Naive thymus-derived CD4-positive, alpha-beta T cell (primary cell): ENCODE data around the gene PRSS36. TPM values are rescaled to one million over a fixed set of nuclear protein-coding genes. Genes with fewer than 3 reads are reported as not detected.

Experiments
- ATAC-seq: fragments of 150-1000 bp; cut with Tn5 transposase; 2 replicates; pipeline ENCODE4 v1.10.0; 2021; ENCODE audit warnings: mild to moderate bottlenecking, moderate library complexity
- CTCF ChIA-PET: fragments of 350-600 bp; sonication (Branson Sonifier 250); formaldehyde crosslinking; loops from one replicate; lab custom pipeline; 2021; ENCODE audit warnings: antibody characterized with exemption; lab: Charles Lee
- POLR2A ChIA-PET: fragments of 350-600 bp; sonication (Branson Sonifier 250); formaldehyde crosslinking; loops from one replicate; lab custom pipeline; 2021; ENCODE audit warnings: antibody characterized with exemption, inconsistent platforms; lab: Charles Lee
- DNase-seq, 9 donors: peaks; one replicate each; pipeline versions ENCODE4 v3.0.0 to v3.0.0-alpha.2; 2020 to 2022; ENCODE audit warnings: mixed read lengths in 1 of 9
- H3K27ac ChIP-seq: one replicate; pipeline ENCODE4 v1.7.0; 2013; ENCODE audit warnings: mild to moderate bottlenecking, low read depth, low read length, moderate library complexity
- H3K27me3 ChIP-seq, 2 donors: one replicate each; pipeline ENCODE4 v1.7.0; 2013; ENCODE audit warnings: low read length in 2 of 2, mild to moderate bottlenecking in 2 of 2, moderate library complexity in 2 of 2; ENCODE audit not compliant: control insufficient read depth in 2 of 2, insufficient read depth in 2 of 2
- H3K36me3 ChIP-seq, 3 experiments: 1 replicate in 2 of 3; 2 replicates in 1 of 3; pipeline ENCODE4 v1.7.0; 2013; ENCODE audit warnings: low read length in 3 of 3, mild to moderate bottlenecking in 3 of 3, moderate library complexity in 1 of 3; ENCODE audit not compliant: insufficient read depth in 3 of 3, control insufficient read depth in 2 of 3
- H3K4me1 ChIP-seq, 2 donors: one replicate each; pipeline ENCODE4 v1.7.0; 2013; ENCODE audit warnings: low read length in 2 of 2, mild to moderate bottlenecking in 2 of 2, moderate library complexity in 1 of 2; ENCODE audit not compliant: control insufficient read depth in 2 of 2, insufficient read depth in 2 of 2
- H3K4me3 ChIP-seq: 2 replicates; pipeline ENCODE4 v1.7.0; 2013; ENCODE audit warnings: mild to moderate bottlenecking, low read length
- H3K9me3 ChIP-seq, 3 experiments: 1 replicate in 2 of 3; 2 replicates in 1 of 3; pipeline ENCODE4 v1.7.0; 2013; ENCODE audit warnings: low read length in 3 of 3; ENCODE audit not compliant: control insufficient read depth in 2 of 3
- H3K27ac Mint-ChIP-seq, 9 donors: one replicate each; pipeline ENCODE4 v1.8.0; 2020 to 2022; ENCODE audit warnings: mixed read lengths in 9 of 9, mild to moderate bottlenecking in 8 of 9, moderate library complexity in 5 of 9, inconsistent platforms in 2 of 9
- H3K27me3 Mint-ChIP-seq, 5 donors: one replicate each; pipeline ENCODE4 v1.8.0; 2021 to 2022; ENCODE audit warnings: mixed read lengths in 5 of 5, mild to moderate bottlenecking in 1 of 5
- H3K36me3 Mint-ChIP-seq, 5 donors: one replicate each; pipeline ENCODE4 v1.8.0; 2020 to 2022; ENCODE audit warnings: mixed read lengths in 5 of 5, mild to moderate bottlenecking in 3 of 5, inconsistent platforms in 1 of 5
- H3K4me1 Mint-ChIP-seq, 7 donors: one replicate each; pipeline ENCODE4 v1.8.0; 2020 to 2022; ENCODE audit warnings: mixed read lengths in 7 of 7, mild to moderate bottlenecking in 3 of 7, inconsistent platforms in 1 of 7
- H3K4me3 Mint-ChIP-seq, 10 donors: one replicate each; pipeline ENCODE4 v1.8.0; 2020 to 2022; ENCODE audit warnings: mild to moderate bottlenecking in 10 of 10, mixed read lengths in 10 of 10, moderate library complexity in 6 of 10, inconsistent platforms in 2 of 10
- H3K9me3 Mint-ChIP-seq, 11 donors: one replicate each; pipeline ENCODE4 v1.8.0; 2020 to 2022; ENCODE audit warnings: mixed read lengths in 11 of 11, mild to moderate bottlenecking in 4 of 11, inconsistent platforms in 1 of 11, moderate library complexity in 1 of 11
- intact Hi-C, 2 donors: fragments of 100-400 bp; cut with micrococcal nuclease; formaldehyde crosslinking; loops; one replicate each; pipeline ENCODE4 v1.15.1; 2023
- polyA plus RNA-seq, 2 donors: library from polyadenylated mRNA; unstranded; fragments of 300-500 nt; fragmentation: Illumina TruSeq; gene quantifications; one replicate each; pipeline ENCODE4 v1.2.3, GENCODE V29; 2021
- total RNA-seq, 6 experiments: library from RNA in 5 of 6; stranded (reverse) in 5 of 6; gene quantifications; 1 replicate in 5 of 6; 2 replicates in 1 of 6; pipeline ENCODE4 v1.2.3 and lab custom pipeline; 2021 to 2026

The PRSS36 gene
- total and polyA plus RNA-seq, 7 experiments from 2014 or later, result 0.13 to 2.9 (median 1.2) TPM

- Mint-ChIP-seq H3K9me3 (no peaks in the 10 kb centered on the region), H3K4me1 (peaks cover 14 to 42% (median 29%) of the 10 kb centered on the region in 7 donors), H3K4me3 (peak overlapping the region; percentile 92 to 99 (median 94)), H3K27me3 (no peaks in the 10 kb centered on the region), H3K36me3 (peaks cover 0 to 8% (median 0%) of the 10 kb centered on the region in 5 donors), H3K27ac (peak overlapping the region; percentile 67 to 95 (median 89))
- peak overlapping the region; percentile 85 for H3K27ac ChIP-seq
- CTCF ChIA-PET, result no interaction called here
- POLR2A ChIA-PET, result interaction anchor here (0.7 to 5.3 kb wide), 5 partner anchors 9 to 136 kb away, joined by 3 to 35 read pairs (median 3); partner anchors contain the start of genes KAT8, SETD1A, ZNF646 and ZNF668
- DNase-seq (no peak), ATAC-seq (no peak)
- H3K36me3 ChIP-seq, result peaks cover 0 to 26% (median 3%) of the 10 kb centered on the region in 3 experiments
- intact Hi-C loops, result loop anchor here (1.0 to 5.0 kb wide), 11 partner anchors 15 to 773 kb away; partner anchors contain the start of genes BCKDK (in 2 of the 2), KAT8 (in 2 of the 2), ZNF646 (in 2 of the 2) and ZNF668 (in 2 of the 2)
- H3K4me1 ChIP-seq, result peaks cover 14 to 18% of the 10 kb centered on the region in 2 donors
- peak overlapping the region; percentile 99 for H3K4me3 ChIP-seq
- no peaks in the 10 kb centered on the region for H3K27me3 ChIP-seq
- no peaks in the 10 kb centered on the region for H3K9me3 ChIP-seq
Observed at GRCh38 chr16:31094088-31094423, 55.8 kb downstream of the PRSS36 start.

- peaks cover 14 to 18% of the 10 kb centered on the region in 2 donors for H3K4me1 ChIP-seq
- peaks cover 0 to 32% (median 3%) of the 10 kb centered on the region in 3 experiments for H3K36me3 ChIP-seq
- H3K9me3 ChIP-seq, result no peaks in the 10 kb centered on the region
- Mint-ChIP-seq H3K4me3 (peak overlapping the region in 9 of 10 donors; percentile 39 to 98 (median 73)), H3K27ac (peak overlapping the region in 4 of 9 donors; percentile 14 to 80 (median 58)), H3K27me3 (no peaks in the 10 kb centered on the region), H3K9me3 (no peaks in the 10 kb centered on the region), H3K4me1 (peaks cover 14 to 42% (median 29%) of the 10 kb centered on the region in 7 donors), H3K36me3 (peaks cover 0 to 8% (median 0%) of the 10 kb centered on the region in 5 donors)
- no peak for ATAC-seq
- intact Hi-C loops, result loop anchor here in 1 of 2 donors (5.0 kb wide), 2 partner anchors 239 to 774 kb away; no protein-coding TSS in a partner anchor
- ChIA-PET CTCF (interaction anchor here (0.5 kb wide), 1 partner anchor 52 kb away, joined by 4 read pairs; no protein-coding TSS in a partner anchor), POLR2A (interaction anchor here (0.9 to 5.3 kb wide), 2 partner anchors 20 to 24 kb away, joined by 3 to 35 read pairs; partner anchors contain the start of genes KAT8, ZNF646 and ZNF668)
- H3K4me3 ChIP-seq, result no peak overlapping the region
- no peaks in the 10 kb centered on the region for H3K27me3 ChIP-seq
- no peak for DNase-seq
- no peak overlapping the region for H3K27ac ChIP-seq
Observed at GRCh38 chr16:31093132-31093703, 56.6 kb downstream of the PRSS36 start.

GRCh38 chr16:31092330-31092729 is 57.5 kb downstream of the PRSS36 start:
- H3K27ac ChIP-seq, result no peak overlapping the region
- no peak for DNase-seq
- Mint-ChIP-seq H3K4me3 (peak overlapping the region in 6 of 10 donors; percentile 17 to 98 (median 25)), H3K36me3 (peaks cover 0 to 8% (median 0%) of the 10 kb centered on the region in 5 donors), H3K27me3 (no peaks in the 10 kb centered on the region), H3K27ac (peak overlapping the region in 4 of 9 donors; percentile 16 to 57 (median 37)), H3K4me1 (peaks cover 14 to 42% (median 29%) of the 10 kb centered on the region in 7 donors), H3K9me3 (no peaks in the 10 kb centered on the region)
- ChIA-PET CTCF (no interaction called here), POLR2A (interaction anchor here (0.6 to 5.3 kb wide), 4 partner anchors 13 to 153 kb away, joined by 3 to 35 read pairs (median 4); partner anchors contain the start of genes ZNF646 and ZNF668)
- intact Hi-C loops, result loop anchor here in 1 of 2 donors (5.0 kb wide), 2 partner anchors 240 to 775 kb away; no protein-coding TSS in a partner anchor
- H3K36me3 ChIP-seq, result peaks cover 0 to 36% (median 3%) of the 10 kb centered on the region in 3 experiments
- no peak for ATAC-seq
- peaks cover 14 to 18% of the 10 kb centered on the region in 2 donors for H3K4me1 ChIP-seq
- H3K9me3 ChIP-seq, result no peaks in the 10 kb centered on the region
- H3K27me3 ChIP-seq, result no peaks in the 10 kb centered on the region
- no peak overlapping the region for H3K4me3 ChIP-seq

DNA sequence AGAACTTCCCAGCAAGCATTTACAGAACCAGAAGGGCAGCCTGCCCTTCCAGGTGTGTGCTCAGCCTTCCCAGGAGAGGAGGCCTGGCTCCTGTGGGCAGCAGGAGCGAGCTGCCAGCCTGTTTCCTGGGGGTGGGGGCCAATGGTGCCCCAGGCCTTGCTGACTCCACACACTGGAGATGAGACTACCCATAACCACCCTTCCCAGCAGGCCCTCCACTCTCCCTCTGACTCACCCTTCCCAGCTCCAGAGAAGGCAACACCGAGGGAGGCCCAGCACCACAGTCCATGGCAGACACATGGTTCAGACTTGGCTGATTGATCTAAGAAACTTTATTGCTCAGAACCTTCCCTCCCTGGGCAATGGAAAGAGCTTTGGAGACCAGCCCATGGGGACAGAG is 59.3 kb downstream of the PRSS36 start:
- Histone ChIP-seq H3K27ac (no peak overlapping the region), H3K9me3 (no peaks in the 10 kb centered on the region), H3K27me3 (no peaks in the 10 kb centered on the region), H3K4me3 (no peak overlapping the region), H3K36me3 (peaks cover 0 to 48% (median 3%) of the 10 kb centered on the region in 3 experiments), H3K4me1 (peaks cover 10 to 16% of the 10 kb centered on the region in 2 donors)
- H3K27ac Mint-ChIP-seq, result peak overlapping the region in 2 of 9 donors; percentile 20 to 42
- H3K9me3 Mint-ChIP-seq, result no peaks in the 10 kb centered on the region
- ChIA-PET CTCF (interaction anchor here (0.6 kb wide), 1 partner anchor 59 kb away, joined by 3 read pairs; no protein-coding TSS in a partner anchor), POLR2A (no interaction called here)
- H3K4me1 Mint-ChIP-seq, result peaks cover 13 to 34% (median 19%) of the 10 kb centered on the region in 7 donors
- peaks cover 0 to 9% (median 0%) of the 10 kb centered on the region in 5 donors for H3K36me3 Mint-ChIP-seq
- DNase-seq (no peak), ATAC-seq (no peak)
- intact Hi-C loops, result loop anchor here in 1 of 2 donors (5.0 kb wide), 2 partner anchors 242 to 777 kb away; no protein-coding TSS in a partner anchor
- H3K27me3 Mint-ChIP-seq, result no peaks in the 10 kb centered on the region
- no peak overlapping the region for H3K4me3 Mint-ChIP-seq

DNA sequence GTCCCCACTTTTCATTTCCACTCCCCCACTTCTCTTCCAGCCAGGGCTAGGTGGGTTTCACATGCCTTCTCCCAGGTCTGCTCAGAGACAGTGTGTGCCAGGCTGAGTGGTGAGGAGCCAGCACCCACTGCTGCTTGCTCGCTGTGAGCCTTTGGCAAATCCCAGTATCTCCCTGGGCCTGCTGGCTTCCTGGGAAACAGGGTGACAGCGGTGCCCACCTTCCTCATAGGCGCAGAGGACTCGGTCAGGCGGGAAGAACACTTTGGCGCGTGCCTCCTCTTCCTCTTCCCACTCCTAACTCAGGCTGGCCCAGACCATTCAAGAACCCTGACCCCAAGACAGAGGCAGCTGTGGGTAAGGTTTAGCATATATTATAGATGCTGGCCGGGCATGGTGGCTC is 60.7 kb downstream of the PRSS36 start:
- ChIA-PET POLR2A (no interaction called here), CTCF (no interaction called here)
- no peak for DNase-seq
- H3K4me3 ChIP-seq, result no peak overlapping the region
- H3K4me1 Mint-ChIP-seq, result peaks cover 5 to 25% (median 13%) of the 10 kb centered on the region in 7 donors
- peaks cover 0 to 12% (median 0%) of the 10 kb centered on the region in 5 donors for H3K36me3 Mint-ChIP-seq
- H3K4me3 Mint-ChIP-seq, result no peak overlapping the region
- peaks cover 0 to 56% (median 3%) of the 10 kb centered on the region in 3 experiments for H3K36me3 ChIP-seq
- intact Hi-C loops, result no loop called here
- H3K4me1 ChIP-seq, result peaks cover 5 to 9% of the 10 kb centered on the region in 2 donors
- H3K27ac ChIP-seq, result no peak overlapping the region
- H3K9me3 ChIP-seq, result no peaks in the 10 kb centered on the region
- H3K27me3 Mint-ChIP-seq, result no peaks in the 10 kb centered on the region
- H3K27me3 ChIP-seq, result no peaks in the 10 kb centered on the region
- peak overlapping the region in 2 of 9 donors; percentile 14 to 66 for H3K27ac Mint-ChIP-seq
- no peak for ATAC-seq
- H3K9me3 Mint-ChIP-seq, result no peaks in the 10 kb centered on the region
